Measurements from ENCODE around the gene ZFAND2B. TPM values are rescaled to one million over a fixed set of nuclear protein-coding genes. Genes with fewer than 3 reads are reported as not detected.
A peak's percentile ranks its signal among the peaks of the same experiment; 100 is the strongest.

Gene ZFAND2B
- polyA plus RNA-seq, 1 experiment: 62.9 TPM

DNA sequence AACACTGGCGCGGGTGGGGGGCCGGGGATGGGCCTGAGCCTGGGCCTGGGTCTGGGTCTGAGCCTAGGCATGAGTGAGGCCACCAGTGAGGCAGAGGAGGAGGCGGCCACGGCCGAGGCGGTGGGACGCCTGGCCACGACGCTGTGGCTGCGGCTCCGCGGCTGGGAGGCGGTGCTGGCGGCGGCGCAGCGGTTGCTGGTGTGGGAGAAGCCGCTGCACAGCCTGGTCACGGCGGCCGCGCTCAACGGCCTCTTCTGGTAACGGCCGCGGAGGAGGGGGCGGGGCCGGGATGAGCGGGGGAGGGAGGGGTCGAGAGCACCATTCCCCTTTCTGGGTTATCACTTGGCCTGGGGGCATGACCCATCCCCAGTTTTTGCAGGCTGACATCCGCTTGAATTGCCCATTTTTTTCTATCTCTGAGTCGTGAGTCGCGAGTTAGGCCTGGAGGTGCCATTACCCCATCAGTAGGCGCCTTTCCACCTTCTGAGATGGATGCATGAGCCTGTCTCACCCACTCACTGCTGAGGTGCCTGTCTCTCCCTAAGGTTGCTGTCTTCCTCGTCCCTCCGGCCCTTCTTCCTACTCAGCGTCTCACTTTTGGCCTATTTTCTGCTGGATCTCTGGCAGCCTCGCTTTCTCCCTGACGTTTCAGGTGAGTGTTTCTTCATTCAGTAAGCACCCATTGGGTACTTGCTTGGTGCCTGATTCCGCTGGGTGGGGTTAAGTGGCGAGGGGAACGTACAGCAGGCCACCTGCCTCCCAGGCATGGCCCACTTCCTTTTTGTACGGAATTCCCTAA is 28.0 kb upstream of the ZFAND2B start:
- ChIA-PET CTCF (interaction anchor here (1.3 kb wide), 1 partner anchor 99 kb away, joined by 3 read pairs; no protein-coding TSS in a partner anchor), POLR2A (no interaction called here)
- Histone ChIP-seq H3K4me3 (ENCODE audit: low read depth, low read length) (peak overlapping the region; percentile 95), H3K36me3 (ENCODE audit: control insufficient read depth, insufficient read depth, low read length) (peaks cover 43% of the 10 kb centered on the region), H3K27me3 (ENCODE audit: control insufficient read depth, insufficient read depth, low read length) (no peaks in the 10 kb centered on the region)
- DNase-seq (ENCODE audit: low read depth): no peak
- TF ChIP-seq, protein P1, sequence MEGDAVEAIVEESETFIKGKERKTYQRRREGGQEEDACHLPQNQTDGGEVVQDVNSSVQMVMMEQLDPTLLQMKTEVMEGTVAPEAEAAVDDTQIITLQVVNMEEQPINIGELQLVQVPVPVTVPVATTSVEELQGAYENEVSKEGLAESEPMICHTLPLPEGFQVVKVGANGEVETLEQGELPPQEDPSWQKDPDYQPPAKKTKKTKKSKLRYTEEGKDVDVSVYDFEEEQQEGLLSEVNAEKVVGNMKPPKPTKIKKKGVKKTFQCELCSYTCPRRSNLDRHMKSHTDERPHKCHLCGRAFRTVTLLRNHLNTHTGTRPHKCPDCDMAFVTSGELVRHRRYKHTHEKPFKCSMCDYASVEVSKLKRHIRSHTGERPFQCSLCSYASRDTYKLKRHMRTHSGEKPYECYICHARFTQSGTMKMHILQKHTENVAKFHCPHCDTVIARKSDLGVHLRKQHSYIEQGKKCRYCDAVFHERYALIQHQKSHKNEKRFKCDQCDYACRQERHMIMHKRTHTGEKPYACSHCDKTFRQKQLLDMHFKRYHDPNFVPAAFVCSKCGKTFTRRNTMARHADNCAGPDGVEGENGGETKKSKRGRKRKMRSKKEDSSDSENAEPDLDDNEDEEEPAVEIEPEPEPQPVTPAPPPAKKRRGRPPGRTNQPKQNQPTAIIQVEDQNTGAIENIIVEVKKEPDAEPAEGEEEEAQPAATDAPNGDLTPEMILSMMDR (IDR thresholded peaks at IDR 0.05; ENCODE audit: insufficient read depth, low read depth, low read length): no peak

DNA sequence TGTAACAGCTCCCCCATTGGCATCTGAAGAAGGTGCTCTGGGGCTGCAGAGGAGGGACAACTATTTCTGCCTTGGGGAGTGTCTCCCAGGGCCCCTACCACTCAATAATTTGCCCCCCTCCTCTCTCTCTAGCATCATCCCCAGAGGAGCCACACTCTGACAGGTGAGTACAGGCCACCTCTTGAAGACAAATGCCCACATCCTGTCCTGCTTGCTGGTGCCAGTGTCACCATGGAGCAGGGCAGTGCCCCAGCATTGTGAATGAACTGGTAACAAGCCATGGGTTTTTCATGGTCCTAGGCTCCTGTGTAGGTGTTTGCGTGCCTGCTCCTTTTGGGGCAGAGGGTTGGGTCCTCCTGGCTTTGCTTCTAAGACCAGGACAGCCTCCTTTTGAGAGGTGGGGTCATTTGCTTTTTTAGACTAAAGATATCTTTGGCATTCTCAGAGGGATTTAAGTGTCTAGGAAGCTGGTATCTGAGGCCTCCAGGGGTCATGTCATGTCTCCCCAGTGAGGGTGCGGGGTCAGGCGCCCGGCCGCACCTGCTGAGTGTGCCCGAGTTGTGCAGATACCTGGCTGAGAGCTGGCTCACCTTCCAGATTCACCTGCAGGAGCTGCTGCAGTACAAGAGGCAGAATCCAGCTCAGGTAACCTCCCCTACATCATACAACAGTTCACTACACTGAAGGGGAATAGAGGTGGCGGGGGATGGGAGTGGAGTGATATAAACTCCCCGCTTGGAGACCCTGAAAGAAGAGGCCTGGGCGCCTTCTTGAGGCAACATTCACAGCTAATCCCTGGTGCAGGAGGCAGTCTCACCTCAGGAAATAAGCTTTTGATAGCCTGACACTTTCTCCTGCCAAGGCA is 26.7 kb upstream of the ZFAND2B start:
- TF ChIP-seq, protein P1 (IDR thresholded peaks at IDR 0.05; ENCODE audit: insufficient read depth, low read depth, low read length): no peak
- H3K36me3 ChIP-seq (ENCODE audit: control insufficient read depth, insufficient read depth, low read length): peaks cover 39% of the 10 kb centered on the region
- ChIA-PET POLR2A (no interaction called here), CTCF (interaction anchor here (1.0 to 1.3 kb wide), 7 partner anchors 13 to 196 kb away, joined by 3 to 5 read pairs (median 3); partner anchors contain the start of genes NHEJ1 and ZFAND2B)
- H3K27me3 ChIP-seq (ENCODE audit: control insufficient read depth, insufficient read depth, low read length): no peaks in the 10 kb centered on the region
- no peak for DNase-seq (ENCODE audit: low read depth)
- peak overlapping the region; percentile 95; the same call in 1 of the 2 replicates for H3K4me3 ChIP-seq (ENCODE audit: low read depth, low read length)

DNA sequence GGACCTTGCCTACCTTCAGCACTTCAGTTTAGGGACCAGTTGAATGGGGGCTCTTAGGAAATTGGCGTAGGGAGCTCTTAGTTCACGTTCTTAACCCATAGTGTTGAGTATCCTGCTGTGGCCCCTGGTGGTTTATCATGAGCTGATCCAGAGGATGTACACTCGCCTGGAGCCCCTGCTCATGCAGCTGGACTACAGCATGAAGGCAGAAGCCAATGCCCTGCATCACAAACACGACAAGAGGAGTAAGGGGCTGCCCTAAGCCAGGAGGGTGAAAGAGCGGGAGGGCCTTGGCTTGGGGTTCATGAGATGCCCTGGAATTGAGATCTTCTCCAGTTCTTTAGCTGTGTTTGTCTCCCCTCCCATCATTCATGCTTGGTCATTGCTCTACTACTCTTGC is 25.6 kb upstream of the ZFAND2B start:
- POLR2A ChIA-PET: no interaction called here
- CTCF ChIA-PET: interaction anchor here (0.8 to 2.7 kb wide), 6 partner anchors 10 to 349 kb away, joined by 3 to 13 read pairs (median 4); partner anchors contain the start of genes SLC23A3 and ZFAND2B
- TF ChIP-seq, protein P1 (IDR thresholded peaks at IDR 0.05; ENCODE audit: insufficient read depth, low read depth, low read length): no peak
- H3K4me3 ChIP-seq (ENCODE audit: low read depth, low read length): no peak overlapping the region
- no peaks in the 10 kb centered on the region for H3K27me3 ChIP-seq (ENCODE audit: control insufficient read depth, insufficient read depth, low read length)
- H3K36me3 ChIP-seq (ENCODE audit: control insufficient read depth, insufficient read depth, low read length): peaks cover 37% of the 10 kb centered on the region
- DNase-seq (ENCODE audit: low read depth): no peak

GRCh38 chr2:219181531-219181930 is 25.1 kb upstream of the ZFAND2B start:
- peaks cover 37% of the 10 kb centered on the region for H3K36me3 ChIP-seq (ENCODE audit: control insufficient read depth, insufficient read depth, low read length)
- ChIA-PET CTCF (interaction anchor here (1.0 to 2.7 kb wide), 6 partner anchors 11 to 348 kb away, joined by 3 to 13 read pairs (median 4); partner anchors contain the start of gene SLC23A3), POLR2A (no interaction called here)
- no peaks in the 10 kb centered on the region for H3K27me3 ChIP-seq (ENCODE audit: control insufficient read depth, insufficient read depth, low read length)
- no peak overlapping the region for H3K4me3 ChIP-seq (ENCODE audit: low read depth, low read length)
- DNase-seq (ENCODE audit: low read depth): no peak
- TF ChIP-seq, protein P1 (IDR thresholded peaks at IDR 0.05; ENCODE audit: insufficient read depth, low read depth, low read length): no peak

All from BJ (cell line).